Measurements from ENCODE around the gene WNT8A. TPM values are rescaled to one million over a fixed set of nuclear protein-coding genes. Genes with fewer than 3 reads are reported as not detected.

Gene WNT8A
- total and polyA plus RNA-seq, 2 of the 13 experiments (the other 11 are each of a cell fraction or from before 2014, with no cell fraction given): not detected

DNA sequence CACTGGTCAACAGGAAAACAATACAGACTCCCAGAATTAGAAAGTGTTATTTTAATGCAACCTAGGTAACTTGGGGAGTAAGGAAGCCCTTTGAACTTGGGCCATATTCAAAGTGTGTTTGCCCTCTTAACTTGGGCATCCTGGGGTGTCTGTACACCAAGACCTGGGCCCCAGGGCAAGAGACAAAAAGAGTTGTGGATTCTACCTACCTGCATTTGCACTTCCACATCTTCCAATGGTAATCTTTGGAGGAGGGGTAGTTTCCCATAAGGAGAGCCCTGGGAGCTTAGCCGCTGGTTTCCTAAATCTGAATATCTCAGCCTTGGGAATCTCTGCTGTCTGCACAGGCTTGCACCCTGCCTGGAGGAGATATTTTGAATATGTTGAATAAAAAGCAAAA, 8.5 kb downstream of the WNT8A start (continued):
- TF ChIP-seq DZIP1 (CRISPR knock-in tag; IDR thresholded peaks at IDR 0.05) (no peak), PRPF4 (IDR thresholded peaks at IDR 0.05; ENCODE audit: low read depth, low read length, poor library complexity, severe bottlenecking) (no peak), KLF16 (CRISPR knock-in tag; IDR thresholded peaks at IDR 0.05) (no peak), E2F1 (CRISPR knock-in tag; IDR thresholded peaks at IDR 0.05) (no peak)

DNA sequence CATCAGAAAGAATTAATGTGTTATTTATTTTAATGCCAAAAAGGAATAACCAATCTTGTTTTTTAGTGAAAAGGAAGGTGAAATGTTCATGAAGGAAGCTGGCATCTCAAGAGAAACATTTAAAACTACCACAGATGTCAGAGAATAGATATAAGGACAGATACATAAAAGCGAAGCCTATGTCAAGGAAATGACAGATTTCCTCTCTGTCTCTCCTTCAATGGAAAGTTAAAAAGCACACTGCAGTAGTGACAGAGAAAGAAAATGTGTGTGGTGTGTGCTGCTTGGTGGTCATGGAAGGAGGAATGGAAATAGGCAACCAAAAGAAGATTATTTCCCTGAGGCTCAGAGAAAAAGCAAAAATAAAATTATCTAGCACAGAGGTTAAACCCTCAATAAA, 9.2 kb downstream of the WNT8A start:
- ATAC-seq (no peak), DNase-seq (ENCODE audit: low spot score) (no peak), FAIRE-seq (no peak)
- Histone ChIP-seq H3K4me2 (ENCODE audit: low read depth, low read length) (no peak overlapping the region), H3K36me3 (replicated peaks in 1 of 2; ENCODE audit: control insufficient read depth in 1 of 2, insufficient read depth in 2 of 2, low read length in 2 of 2) (no peaks in the 10 kb centered on the region), H4K20me1 (ENCODE audit: insufficient read depth, low read length) (no peaks in the 10 kb centered on the region), H3K4me1 (ENCODE audit: insufficient read depth, low read length) (peaks cover 61% of the 10 kb centered on the region), H3K4me3 (replicated peaks in 1 of 3; ENCODE audit: insufficient read depth in 1 of 3, low read depth in 2 of 3, low read length in 3 of 3) (no peak overlapping the region), H2AFZ (ENCODE audit: low read length) (no peak overlapping the region), H3K9ac (ENCODE audit: insufficient read depth, low read depth, low read length) (no peak overlapping the region), H3K27me3 (ENCODE audit: control insufficient read depth in 1 of 2, insufficient read depth in 2 of 2, low read length in 2 of 2) (no peaks in the 10 kb centered on the region), H3K9me3 (ENCODE audit: low read length) (no peaks in the 10 kb centered on the region), H3K79me2 (ENCODE audit: insufficient read depth, low read length) (no peaks in the 10 kb centered on the region), H3K27ac (ENCODE audit: extremely low read length, insufficient read depth, low read length) (no peak overlapping the region)
- 91% methylated on average over 1 of the region's 1 CpG for WGBS (ENCODE audit: low lambda C conversion rate)
- POLR2A ChIA-PET: no interaction called here
- intact Hi-C loops (cut with micrococcal nuclease; ENCODE audit: unreplicated experiment) (no loop called here), in situ Hi-C loops (cut with HindIII; ENCODE audit: extremely low pct_ligation_motif_present, low pct_unique_long_range_greater_than_20kb) (no loop called here)
- CTCF ChIA-PET (ENCODE audit: low intra/inter-chr PET ratio, low total read pairs): no interaction called here
- BruUV-seq (replicated peaks): no TSS peak
- TF ChIP-seq ZNF781 (CRISPR knock-in tag; IDR thresholded peaks at IDR 0.05; ENCODE audit: borderline replicate concordance, not compliant biosample characterization) (no peak), NFYB (CRISPR knock-in tag; IDR thresholded peaks at IDR 0.05) (no peak), KLF6 (CRISPR knock-in tag; IDR thresholded peaks at IDR 0.05) (no peak), ADNP (CRISPR knock-in tag; IDR thresholded peaks at IDR 0.05) (no peak), TARDBP (CRISPR knock-in tag; IDR thresholded peaks at IDR 0.05) (no peak), SKIL (CRISPR knock-in tag; IDR thresholded peaks at IDR 0.05; ENCODE audit: borderline replicate concordance) (no peak), ZBTB4 (CRISPR knock-in tag; IDR thresholded peaks at IDR 0.05; ENCODE audit: borderline replicate concordance) (no peak)
- TF ChIP-seq, protein P1, sequence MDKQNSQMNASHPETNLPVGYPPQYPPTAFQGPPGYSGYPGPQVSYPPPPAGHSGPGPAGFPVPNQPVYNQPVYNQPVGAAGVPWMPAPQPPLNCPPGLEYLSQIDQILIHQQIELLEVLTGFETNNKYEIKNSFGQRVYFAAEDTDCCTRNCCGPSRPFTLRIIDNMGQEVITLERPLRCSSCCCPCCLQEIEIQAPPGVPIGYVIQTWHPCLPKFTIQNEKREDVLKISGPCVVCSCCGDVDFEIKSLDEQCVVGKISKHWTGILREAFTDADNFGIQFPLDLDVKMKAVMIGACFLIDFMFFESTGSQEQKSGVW (CRISPR knock-in tag; IDR thresholded peaks at IDR 0.05; ENCODE audit: borderline replicate concordance): no peak
